AG04450 (cell line): ENCODE measurements around the gene PEA15. TPM values are rescaled to one million over a fixed set of nuclear protein-coding genes. Genes with fewer than 3 reads are reported as not detected.

ENCODE experiments used
- CTCF ChIA-PET: fragments of 300-600, 350-600 bp; formaldehyde crosslinking; extraction: SDS; loops from one replicate; lab custom pipeline; 2022; ENCODE audit warnings: antibody characterized with exemption, inconsistent platforms; lab: Charles Lee
- POLR2A ChIA-PET: fragments of 350-600 bp; formaldehyde crosslinking; extraction: SDS; loops from one replicate; lab custom pipeline; 2021; ENCODE audit warnings: antibody characterized with exemption, inconsistent platforms; lab: Yijun Ruan, JAX
- DNase-seq: peaks from one replicate; pipeline ENCODE4 v3.0.0-alpha.2; 2011; ENCODE audit warnings: low read depth, low spot score
- H3K27ac ChIP-seq: one replicate; pipeline ENCODE4 v1.5.1; 2012; ENCODE audit warnings: low read depth, low read length, control low read depth
- H3K27me3 ChIP-seq: one replicate; pipeline ENCODE4 v1.6.0; 2012; ENCODE audit warnings: low read length; ENCODE audit not compliant: control insufficient read depth, insufficient read depth
- H3K4me3 ChIP-seq: 2 replicates; pipeline ENCODE4 v1.5.1; 2011; ENCODE audit warnings: mild to moderate bottlenecking, low read depth, low read length, control low read depth
- H3K9me3 ChIP-seq: 2 replicates; pipeline ENCODE4 v1.5.1; 2012; ENCODE audit warnings: low read length; ENCODE audit not compliant: control insufficient read depth, insufficient read depth
- CTCF ChIP-seq: IDR thresholded peaks from 2 replicates; pipeline ENCODE4 v1.5.1; 2011; ENCODE audit warnings: low read depth, low read length, control low read depth, inconsistent platforms
- polyA plus RNA-seq: library from polyadenylated mRNA; depleted of rRNA; stranded (reverse); fragments of >200 nt; gene quantifications from 2 replicates; pipeline ENCODE4 v1.2.3, GENCODE V29; 2011; rRNA removed

PEA15 gene
- polyA plus RNA-seq, 1 experiment = 512 TPM

DNA sequence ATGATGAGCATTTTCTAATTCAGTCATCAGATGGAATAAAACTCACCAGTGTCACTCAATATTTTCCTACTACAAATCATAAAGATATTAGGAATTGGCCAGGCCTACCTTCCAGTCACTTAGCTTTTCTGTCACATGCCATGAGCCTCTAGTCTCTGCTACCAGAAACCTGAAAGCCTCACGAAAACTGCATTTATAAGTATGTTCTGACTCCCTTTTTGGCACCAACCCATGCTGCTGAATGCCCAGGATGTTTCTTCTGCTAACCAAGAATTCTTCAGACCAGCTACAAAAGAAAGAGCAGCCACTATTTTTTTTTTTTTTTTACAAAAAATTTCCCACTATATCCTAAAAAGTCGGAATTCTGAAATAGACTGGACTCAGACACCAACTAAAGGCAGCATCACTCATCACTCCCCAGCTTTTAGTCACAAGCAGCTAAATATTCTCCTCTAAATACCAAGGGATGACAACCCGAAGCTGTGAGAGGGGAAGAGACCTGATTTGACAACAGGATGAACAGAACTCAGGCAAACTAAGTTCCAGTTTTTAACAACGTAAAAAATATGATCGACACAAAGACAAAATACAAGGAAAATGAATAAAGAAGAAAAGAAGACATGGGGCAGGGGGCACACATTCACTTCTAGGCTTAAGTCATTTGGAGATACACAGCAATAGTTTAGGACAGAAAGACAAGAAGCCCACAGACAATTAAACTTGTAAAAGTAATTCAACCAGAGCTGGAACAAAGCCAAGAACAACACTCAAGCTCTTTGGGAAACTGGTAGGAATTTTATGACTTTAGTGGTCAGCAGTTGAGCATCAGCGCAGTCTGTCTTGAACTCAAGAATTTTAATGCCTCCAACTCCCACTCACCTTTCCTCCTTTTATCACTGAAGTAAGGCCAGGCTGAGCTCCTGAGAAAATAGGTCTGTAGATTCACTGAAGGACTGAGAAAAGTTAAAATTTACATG lies 55.5 kb downstream of the PEA15 start:
- DNase-seq = peak; percentile 68
- Histone ChIP-seq H3K27me3 (no peaks in the 10 kb centered on the region), H3K4me3 (peak overlapping the region; percentile 100), H3K27ac (peak overlapping the region; percentile 94), H3K9me3 (no peaks in the 10 kb centered on the region; the same call in 1 of the 2 replicates)
- TF ChIP-seq CTCF = no peak
- ChIA-PET POLR2A (interaction anchor here (0.6 to 1.1 kb wide), 4 partner anchors 9 to 824 kb away, joined by 3 to 4 read pairs (median 3); partner anchors contain the start of genes CASQ1 and PEX19), CTCF (interaction anchor here (0.9 to 3.7 kb wide), 7 partner anchors 9 to 160 kb away, joined by 3 to 42 read pairs (median 9); no protein-coding TSS in a partner anchor)

DNA sequence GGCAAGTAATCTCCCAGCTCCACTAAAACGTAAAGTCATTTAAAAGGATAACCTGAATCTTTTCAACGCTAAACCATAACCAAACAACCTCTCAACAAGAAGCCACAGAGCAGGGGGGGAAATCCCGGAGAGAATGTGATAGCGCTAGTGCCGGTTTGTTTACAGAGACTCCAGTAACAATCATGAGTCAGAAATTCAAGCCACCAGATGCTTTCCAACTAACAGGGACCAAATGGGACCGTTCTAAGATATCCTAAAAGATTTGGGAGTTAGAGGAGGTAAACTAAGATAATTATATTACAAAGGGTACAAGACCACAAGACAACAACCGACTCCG lies 56.3 kb downstream of the PEA15 start:
- Histone ChIP-seq H3K27me3 (no peaks in the 10 kb centered on the region), H3K4me3 (peak overlapping the region; percentile 100), H3K27ac (peak overlapping the region; percentile 94), H3K9me3 (no peaks in the 10 kb centered on the region; the same call in 1 of the 2 replicates)
- peak; percentile 76 for DNase-seq
- ChIA-PET CTCF (interaction anchor here (1.0 to 3.7 kb wide), 5 partner anchors 10 to 160 kb away, joined by 5 to 42 read pairs (median 15); no protein-coding TSS in a partner anchor), POLR2A (interaction anchor here (1.1 kb wide), 1 partner anchor 23 kb away, joined by 4 read pairs; the partner anchor contains the start of gene PEX19)
- TF ChIP-seq CTCF = no peak

DNA sequence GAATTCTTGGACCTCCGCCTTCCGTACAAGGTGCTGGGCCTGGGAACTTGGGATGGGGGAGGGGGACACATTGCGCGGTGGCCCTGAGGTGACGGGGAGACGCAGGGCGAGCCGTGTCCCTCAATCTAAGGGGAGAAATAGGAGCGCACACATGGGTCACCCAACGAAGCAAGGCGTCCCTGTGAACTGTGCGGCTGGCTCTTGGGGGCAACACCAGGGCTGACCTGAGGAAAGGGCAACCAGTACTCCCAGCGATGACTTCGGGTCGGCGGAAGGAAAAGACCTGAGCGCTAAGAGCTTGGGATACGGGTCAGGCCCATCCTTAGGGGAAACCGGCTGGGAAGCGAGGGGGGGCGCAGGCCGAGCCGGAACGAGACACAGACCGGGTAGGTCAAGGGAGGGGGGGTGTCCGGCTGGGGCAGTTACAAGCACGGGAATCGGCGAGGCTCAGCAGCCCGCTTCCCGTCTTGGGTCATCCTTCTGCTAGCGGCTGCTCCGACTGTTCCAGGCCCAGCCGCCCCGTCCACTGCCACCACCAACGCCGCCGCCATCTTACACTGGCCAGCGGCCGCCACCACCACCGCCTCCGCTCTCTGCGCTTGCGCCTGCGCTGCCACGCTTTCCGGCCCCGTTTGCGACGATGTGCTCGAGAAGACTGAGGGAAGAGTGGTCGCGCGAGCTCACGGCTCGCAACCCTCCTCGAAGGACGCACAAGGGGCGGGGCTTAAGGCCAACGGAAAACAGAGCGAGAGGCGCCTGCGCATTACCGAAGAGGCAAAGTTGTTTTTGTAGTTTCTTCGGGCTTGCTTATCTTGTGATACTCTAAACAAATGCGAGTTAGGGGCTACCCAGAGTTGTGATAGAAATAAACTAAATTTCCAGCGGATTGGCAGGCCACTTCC lies 57.0 kb downstream of the PEA15 start, which contains the start of gene DCAF8:
DCAF8 (minus strand) TSS at position 657 of the 902 bp plus-strand sequence. CDS start 18,541 bp downstream, outside the sequence.
- peak; percentile 93 for DNase-seq
- CTCF ChIA-PET = interaction anchor here (1.0 to 3.7 kb wide), 5 partner anchors 11 to 69 kb away, joined by 3 to 42 read pairs (median 5); no protein-coding TSS in a partner anchor
- H3K27me3 ChIP-seq = no peaks in the 10 kb centered on the region
- peak within 1 kb of the TSS; percentile 94 for H3K27ac ChIP-seq
- H3K4me3 ChIP-seq = peak within 1 kb of the TSS; percentile 100
- no peak for TF ChIP-seq CTCF
- POLR2A ChIA-PET = interaction anchor here (0.6 to 2.0 kb wide), 10 partner anchors 9 to 115 kb away, joined by 3 to 12 read pairs (median 4); partner anchors contain the start of gene PEX19
- no peaks in the 10 kb centered on the region; the same call in 1 of the 2 replicates for H3K9me3 ChIP-seq

- TF ChIP-seq CTCF = no peak
- CTCF ChIA-PET = interaction anchor here (0.9 to 3.4 kb wide), 3 partner anchors 13 to 72 kb away, joined by 3 to 28 read pairs (median 12); no protein-coding TSS in a partner anchor
Observed at GRCh38 chr1:160264795-160265307, 59.7 kb downstream of the PEA15 start.

More at GRCh38 chr1:160264795-160265307, 59.7 kb downstream of the PEA15 start:
- POLR2A ChIA-PET = no interaction called here
- DNase-seq = no peak
- Histone ChIP-seq H3K9me3 (no peaks in the 10 kb centered on the region; the same call in 1 of the 2 replicates), H3K27me3 (no peaks in the 10 kb centered on the region), H3K27ac (no peak overlapping the region), H3K4me3 (no peak overlapping the region)

Other genes starting within 250 kb of the PEA15 start
- 5.1 and 6.6 TPM in 2 replicates for gene PIGM, start 173.4 kb upstream of the PEA15 start, polyA plus RNA-seq
- not detected in 2 replicates for gene KCNJ10, start 135.2 kb upstream of the PEA15 start, polyA plus RNA-seq
- not detected in 2 replicates for gene KCNJ9, start 123.8 kb upstream of the PEA15 start, polyA plus RNA-seq
- 12.7 and 18.8 TPM in 2 replicates for gene IGSF8, start 106.8 kb upstream of the PEA15 start, polyA plus RNA-seq
- gene ATP1A2, start 89.6 kb upstream of the PEA15 start, polyA plus RNA-seq = 6.2 and 6.5 TPM in 2 replicates
- not detected in 2 replicates for gene ATP1A4, start 53.8 kb upstream of the PEA15 start, polyA plus RNA-seq
- 0.17 and 0.20 TPM in 2 replicates for gene CASQ1, start 14.8 kb upstream of the PEA15 start, polyA plus RNA-seq
- 108 and 111 TPM in 2 replicates for gene DCAF8, start 57.2 kb downstream of the PEA15 start, polyA plus RNA-seq
- gene PEX19, start 79.7 kb downstream of the PEA15 start, polyA plus RNA-seq = 77.2 and 87.5 TPM in 2 replicates
- gene COPA, start 137.9 kb downstream of the PEA15 start, polyA plus RNA-seq = 366 and 384 TPM in 2 replicates
- 189 and 195 TPM in 2 replicates for gene NCSTN, start 138.0 kb downstream of the PEA15 start, polyA plus RNA-seq
- 0.19 and 0.35 TPM in 2 replicates for gene NHLH1, start 161.7 kb downstream of the PEA15 start, polyA plus RNA-seq
- 3.4 TPM in 2 replicates for gene VANGL2, start 195.2 kb downstream of the PEA15 start, polyA plus RNA-seq